Fibroblast of lung (primary cell): ENCODE results near the gene CTDP1. TPM values are rescaled to one million over a fixed set of nuclear protein-coding genes. Genes with fewer than 3 reads are reported as not detected.

ENCODE experiments used
- DNase-seq, 2 donors: peaks; one replicate each; pipeline versions ENCODE4 v3.0.0 to v3.0.0-alpha.2; 2010; ENCODE audit warnings: low read depth in 2 of 2
- H2AFZ ChIP-seq: 2 replicates; pipeline ENCODE4 v1.5.1; 2012; ENCODE audit warnings: low read length, control low read depth, inconsistent platforms
- H3K27ac ChIP-seq: 2 replicates; pipeline ENCODE4 v1.5.1; 2011; ENCODE audit warnings: low read length, control low read depth; ENCODE audit not compliant: insufficient read depth
- H3K27me3 ChIP-seq: 2 replicates; pipeline ENCODE4 v1.5.1; 2011; ENCODE audit warnings: mild to moderate bottlenecking, low read length; ENCODE audit not compliant: control insufficient read depth, insufficient read depth
- H3K36me3 ChIP-seq: 2 replicates; pipeline ENCODE4 v1.5.1; 2011; ENCODE audit warnings: low read length; ENCODE audit not compliant: control insufficient read depth, insufficient read depth
- H3K4me1 ChIP-seq: 2 replicates; pipeline ENCODE4 v1.5.1; 2011; ENCODE audit warnings: low read length; ENCODE audit not compliant: control insufficient read depth, insufficient read depth; ENCODE audit errors: extremely low read depth
- H3K4me2 ChIP-seq: 2 replicates; pipeline ENCODE4 v1.5.1; 2011; ENCODE audit warnings: low read length, control low read depth; ENCODE audit not compliant: insufficient read depth; ENCODE audit errors: extremely low read depth
- H3K4me3 ChIP-seq, 4 experiments: fragments of 200-600 bp in 1 of 4; sonication (generic) in 1 of 4; replicated peaks in 1 of 4; 2 replicates each; pipeline ENCODE4 v1.5.1; 2011 to 2016; ENCODE audit warnings: low read length in 4 of 4, low read depth in 3 of 4, mild to moderate bottlenecking in 3 of 4, control low read depth in 2 of 4, inconsistent platforms in 1 of 4, mixed read lengths in 1 of 4; ENCODE audit not compliant: insufficient read depth in 1 of 4; ENCODE audit errors: control extremely low read depth in 1 of 4
- H3K79me2 ChIP-seq: 2 replicates; pipeline ENCODE4 v1.5.1; 2012; ENCODE audit warnings: mild to moderate bottlenecking, low read length, inconsistent platforms; ENCODE audit not compliant: control insufficient read depth, insufficient read depth
- H3K9ac ChIP-seq: 2 replicates; pipeline ENCODE4 v1.5.1; 2011; ENCODE audit warnings: mild to moderate bottlenecking, low read length, control low read depth; ENCODE audit not compliant: insufficient read depth
- H3K9me3 ChIP-seq: 2 replicates; pipeline ENCODE4 v1.5.1; 2012; ENCODE audit warnings: low read depth, low read length; ENCODE audit not compliant: control insufficient read depth, insufficient read depth
- H4K20me1 ChIP-seq: 2 replicates; pipeline ENCODE4 v1.5.1; 2011; ENCODE audit warnings: low read length; ENCODE audit not compliant: control insufficient read depth, insufficient read depth; ENCODE audit errors: extremely low read depth
- EZH2 ChIP-seq: IDR thresholded peaks from 2 replicates; pipeline ENCODE4 v1.5.1; 2012; ENCODE audit warnings: low read length, control low read depth, mild to moderate bottlenecking; ENCODE audit errors: missing control alignments
- polyA plus RNA-seq, 2 donors: library from polyadenylated mRNA; depleted of rRNA in 1 of 2; stranded (reverse) in 1 of 2; unstranded in 1 of 2; fragments of >200 nt; gene quantifications; 2 replicates each; pipeline ENCODE4 v1.2.1, GENCODE V29; 2011 to 2012; ENCODE audit warnings: missing spikeins in 1 of 2
- total RNA-seq: library from RNA; depleted of rRNA; stranded (reverse); fragments of >200 nt; gene quantifications from 2 replicates; pipeline ENCODE4 v1.2.1, GENCODE V29; 2014
- TF ChIP-seq, protein P1 (sequence below), 2 donors: IDR thresholded peaks in 1 of 2; conservative IDR thresholded peaks in 1 of 2; 1 replicate in 1 of 2; 2 replicates in 1 of 2; pipeline ENCODE4 v1.5.1; 2011 to 2012; ENCODE audit warnings: low read length in 2 of 2, control low read depth in 1 of 2, inconsistent platforms in 1 of 2, low read depth in 1 of 2, mild to moderate bottlenecking in 1 of 2

CTDP1 gene
- total and polyA plus RNA-seq, 2 donors (not counting 1 experiment from before 2014, with no cell fraction given): 6.4 to 24.8 TPM

DNA sequence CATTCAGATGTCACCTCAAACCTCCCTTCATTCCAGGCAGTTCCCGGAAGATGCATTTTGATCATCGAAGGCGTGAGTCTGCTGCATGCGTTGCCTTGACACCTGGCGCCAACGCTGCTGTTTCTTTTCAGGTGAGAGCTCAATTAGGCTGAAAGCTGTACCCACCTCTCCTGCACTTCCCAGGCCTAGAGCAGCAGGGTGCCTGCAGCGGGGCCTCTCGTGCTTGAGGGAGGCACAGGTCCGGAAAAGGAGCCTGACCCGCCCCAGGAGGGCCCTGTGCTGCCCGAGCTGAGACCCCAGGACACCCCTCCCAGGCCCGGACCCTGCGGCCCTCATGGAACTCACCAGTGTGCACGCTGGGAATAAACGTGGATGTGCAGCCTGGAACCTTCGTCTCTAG is 86.7 kb downstream of the CTDP1 start:
- no peak overlapping the region for H3K9ac ChIP-seq
- no peaks in the 10 kb centered on the region for H3K36me3 ChIP-seq
- H3K27ac ChIP-seq: no peak overlapping the region
- H3K4me2 ChIP-seq: no peak overlapping the region
- no peaks in the 10 kb centered on the region for H3K9me3 ChIP-seq
- no peak overlapping the region for H3K4me3 ChIP-seq
- H2AFZ ChIP-seq: no peak overlapping the region
- no peak for DNase-seq
- no peak for TF ChIP-seq EZH2
- TF ChIP-seq, protein P1, sequence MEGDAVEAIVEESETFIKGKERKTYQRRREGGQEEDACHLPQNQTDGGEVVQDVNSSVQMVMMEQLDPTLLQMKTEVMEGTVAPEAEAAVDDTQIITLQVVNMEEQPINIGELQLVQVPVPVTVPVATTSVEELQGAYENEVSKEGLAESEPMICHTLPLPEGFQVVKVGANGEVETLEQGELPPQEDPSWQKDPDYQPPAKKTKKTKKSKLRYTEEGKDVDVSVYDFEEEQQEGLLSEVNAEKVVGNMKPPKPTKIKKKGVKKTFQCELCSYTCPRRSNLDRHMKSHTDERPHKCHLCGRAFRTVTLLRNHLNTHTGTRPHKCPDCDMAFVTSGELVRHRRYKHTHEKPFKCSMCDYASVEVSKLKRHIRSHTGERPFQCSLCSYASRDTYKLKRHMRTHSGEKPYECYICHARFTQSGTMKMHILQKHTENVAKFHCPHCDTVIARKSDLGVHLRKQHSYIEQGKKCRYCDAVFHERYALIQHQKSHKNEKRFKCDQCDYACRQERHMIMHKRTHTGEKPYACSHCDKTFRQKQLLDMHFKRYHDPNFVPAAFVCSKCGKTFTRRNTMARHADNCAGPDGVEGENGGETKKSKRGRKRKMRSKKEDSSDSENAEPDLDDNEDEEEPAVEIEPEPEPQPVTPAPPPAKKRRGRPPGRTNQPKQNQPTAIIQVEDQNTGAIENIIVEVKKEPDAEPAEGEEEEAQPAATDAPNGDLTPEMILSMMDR (conservative IDR thresholded peaks at IDR 0.05 in 1 of 2, IDR thresholded peaks at IDR 0.05 in 1 of 2; ENCODE audit: low read depth in 1 of 2, low read length in 2 of 2): no peak
- no peaks in the 10 kb centered on the region for H4K20me1 ChIP-seq
- no peaks in the 10 kb centered on the region for H3K4me1 ChIP-seq
- H3K27me3 ChIP-seq: peaks cover 4% of the 10 kb centered on the region
- no peaks in the 10 kb centered on the region for H3K79me2 ChIP-seq

DNA sequence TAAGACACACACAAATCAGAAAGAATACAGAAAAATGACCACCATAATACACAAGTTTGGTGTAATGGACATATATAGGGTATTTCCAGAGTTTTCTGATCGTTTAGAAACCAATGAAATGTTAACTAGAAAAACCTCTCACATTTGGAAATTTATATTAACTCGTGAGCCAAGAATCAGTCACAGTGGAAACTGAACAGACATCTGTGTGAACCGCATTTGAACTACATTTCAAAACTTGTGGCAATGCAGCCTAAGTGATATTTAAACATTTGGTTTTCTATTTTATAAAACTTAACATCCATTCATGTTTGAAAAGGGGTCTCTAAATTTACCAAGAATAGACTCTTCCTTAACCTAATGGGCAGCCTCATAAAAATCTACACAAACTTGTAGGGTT is 89.1 kb downstream of the CTDP1 start:
- no peaks in the 10 kb centered on the region for H3K4me1 ChIP-seq
- no peaks in the 10 kb centered on the region for H3K79me2 ChIP-seq
- no peak overlapping the region for H2AFZ ChIP-seq
- no peak for DNase-seq
- no peaks in the 10 kb centered on the region for H3K9me3 ChIP-seq
- H3K9ac ChIP-seq: no peak overlapping the region
- no peaks in the 10 kb centered on the region for H4K20me1 ChIP-seq
- H3K4me3 ChIP-seq: no peak overlapping the region
- H3K4me2 ChIP-seq: no peak overlapping the region
- no peak overlapping the region for H3K27ac ChIP-seq
- TF ChIP-seq, protein P1 (conservative IDR thresholded peaks at IDR 0.05 in 1 of 2, IDR thresholded peaks at IDR 0.05 in 1 of 2; ENCODE audit: low read depth in 1 of 2, low read length in 2 of 2): no peak
- no peak for TF ChIP-seq EZH2
- peaks cover 4% of the 10 kb centered on the region for H3K27me3 ChIP-seq
- no peaks in the 10 kb centered on the region for H3K36me3 ChIP-seq

- Histone ChIP-seq H3K27ac (no peak overlapping the region), H3K36me3 (no peaks in the 10 kb centered on the region), H3K27me3 (peaks cover 4% of the 10 kb centered on the region), H3K4me2 (no peak overlapping the region), H3K79me2 (no peaks in the 10 kb centered on the region), H2AFZ (no peak overlapping the region), H3K4me1 (no peaks in the 10 kb centered on the region), H3K9ac (no peak overlapping the region), H3K4me3 (no peak overlapping the region), H3K9me3 (no peaks in the 10 kb centered on the region), H4K20me1 (no peaks in the 10 kb centered on the region)
- TF ChIP-seq, protein P1 (conservative IDR thresholded peaks at IDR 0.05 in 1 of 2, IDR thresholded peaks at IDR 0.05 in 1 of 2; ENCODE audit: low read depth in 1 of 2, low read length in 2 of 2): no peak
- TF ChIP-seq EZH2: no peak
- no peak for DNase-seq
These were observed 90.3 kb downstream of the CTDP1 start for GRCh38 chr18:79769698-79770500.
